Tongue (tissue), 2 donors: ENCODE measurements around the gene VMO1. TPM values are rescaled to one million over a fixed set of nuclear protein-coding genes. Genes with fewer than 3 reads are reported as not detected.

Source experiments
- DNase-seq: peaks from one replicate; pipeline ENCODE4 v3.0.0-alpha.2; 2015
- total RNA-seq: library from RNA; depleted of rRNA; stranded (reverse); fragments of >200 nt; gene quantifications from one replicate; pipeline ENCODE4 v1.2.3, GENCODE V29; 2014

VMO1 gene
- total RNA-seq, 1 donor from 2014 or later = 13.1 TPM

DNA sequence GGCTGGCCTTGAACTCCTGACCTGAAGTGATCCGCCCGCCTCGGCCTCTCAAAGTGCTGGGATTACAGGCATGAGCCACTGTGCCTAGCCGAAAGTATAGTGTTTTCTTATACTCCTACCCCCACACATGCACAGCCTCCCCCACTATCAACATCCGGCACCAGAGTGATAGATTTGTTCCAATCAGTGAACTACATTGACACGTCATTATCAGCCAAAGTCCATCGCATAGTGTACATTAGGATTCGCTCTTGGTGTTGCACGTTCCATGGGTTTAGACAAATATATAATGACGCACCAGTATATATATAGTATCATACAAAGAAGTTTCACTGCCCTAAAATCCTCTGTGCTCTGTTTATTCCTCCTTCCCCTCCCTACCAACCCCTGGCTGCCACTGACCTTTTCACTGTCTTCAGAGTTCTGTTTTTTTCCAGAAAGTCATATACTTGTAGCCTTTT is 26.4 kb downstream of the VMO1 start:
- no peak for DNase-seq

DNA sequence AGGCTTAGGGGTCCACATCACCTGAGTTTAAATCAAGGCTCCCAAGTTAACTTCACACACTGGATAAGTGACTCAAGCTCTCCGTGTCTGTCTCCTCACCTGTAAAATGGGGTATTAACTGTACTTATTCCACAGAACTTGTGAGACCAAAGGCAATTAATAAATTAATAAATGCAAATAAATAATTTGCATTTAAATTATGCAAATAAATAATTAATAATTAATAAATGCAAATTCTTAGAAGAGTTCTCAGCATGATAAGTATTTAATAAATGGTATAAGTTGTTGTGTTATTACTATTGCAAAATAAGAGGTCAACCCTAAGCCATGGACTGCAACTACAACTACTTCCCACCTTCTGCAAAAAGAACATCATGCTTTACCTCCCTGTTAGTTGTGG is 32.8 kb downstream of the VMO1 start:
- no peak for DNase-seq

DNA sequence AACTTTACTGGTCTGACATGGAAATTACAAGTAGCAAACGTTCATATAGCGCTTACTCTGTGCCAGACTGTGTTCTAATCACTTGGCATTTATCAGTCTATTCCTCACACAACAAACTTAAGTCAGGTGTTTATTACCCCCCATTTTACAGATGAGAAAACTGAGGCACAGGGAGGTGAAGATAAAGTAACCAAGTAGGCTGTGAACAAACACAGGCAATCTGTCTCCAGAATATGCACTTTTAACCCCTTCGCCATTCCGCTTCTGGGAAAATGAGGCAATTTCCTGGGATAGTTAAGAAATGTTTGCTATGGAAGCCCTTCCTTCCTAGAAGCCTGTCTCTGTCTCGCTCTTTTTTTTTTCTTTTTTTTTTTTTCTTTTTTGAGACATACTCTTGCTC is 34.2 kb downstream of the VMO1 start:
- DNase-seq = no peak

DNA sequence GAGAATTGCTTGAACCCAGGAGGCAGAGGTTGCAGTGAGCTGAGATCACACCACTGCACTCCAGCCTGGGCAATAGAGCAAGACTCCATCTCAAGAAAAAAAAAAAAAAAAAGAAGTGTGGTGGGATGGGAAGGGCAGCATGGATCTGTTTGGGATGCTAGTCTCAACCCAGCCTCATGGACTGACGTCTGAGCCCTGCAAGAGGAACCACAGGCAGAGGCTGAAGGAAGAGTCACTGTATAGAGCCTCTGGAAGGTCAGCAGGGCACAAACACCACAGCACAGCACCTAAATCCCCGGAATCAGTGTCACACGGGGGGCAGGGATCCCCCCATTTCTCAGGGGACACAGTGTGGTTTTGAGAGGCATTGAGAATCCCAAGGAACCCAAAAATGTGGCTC is 35.6 kb downstream of the VMO1 start:
- DNase-seq = no peak

DNA sequence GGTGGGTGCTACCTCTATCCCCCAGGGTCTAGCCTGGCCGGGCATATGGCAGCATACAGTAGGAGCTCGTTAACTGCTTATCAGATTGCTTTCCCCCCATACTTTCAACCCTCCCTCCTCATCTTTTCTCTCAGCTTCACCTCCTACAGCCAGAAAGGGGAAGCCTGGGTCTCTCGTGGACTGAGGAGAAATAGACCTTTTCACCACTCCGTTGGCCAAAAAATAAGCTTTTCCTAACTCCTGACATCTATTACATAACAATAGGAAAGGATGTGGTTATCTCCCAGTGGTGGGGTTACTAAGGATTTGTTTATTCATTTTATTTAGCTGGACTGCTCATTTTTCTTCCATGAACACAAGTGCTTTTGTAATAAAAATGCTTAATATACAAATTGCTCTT is 37.5 kb downstream of the VMO1 start:
- no peak for DNase-seq

DNA sequence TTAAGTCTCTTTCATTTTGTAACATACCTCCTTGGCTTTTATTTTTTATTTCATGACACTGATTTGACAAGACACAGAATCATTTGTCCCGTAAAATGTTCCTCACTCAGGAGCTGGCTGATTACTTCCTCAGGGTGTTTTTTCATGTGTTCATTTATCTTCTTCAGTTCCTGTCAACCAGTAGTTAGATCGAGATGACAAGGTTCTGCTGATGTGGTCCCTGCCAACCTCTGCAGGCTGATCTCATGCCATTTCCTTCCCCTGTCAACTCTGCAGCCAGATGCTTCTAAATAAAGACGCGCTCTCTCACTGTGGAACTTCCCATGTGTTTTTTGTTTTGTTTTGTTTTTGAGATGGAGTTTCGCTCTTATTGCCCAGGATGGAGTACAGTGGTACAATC is 38.3 kb downstream of the VMO1 start:
- no peak for DNase-seq

DNA sequence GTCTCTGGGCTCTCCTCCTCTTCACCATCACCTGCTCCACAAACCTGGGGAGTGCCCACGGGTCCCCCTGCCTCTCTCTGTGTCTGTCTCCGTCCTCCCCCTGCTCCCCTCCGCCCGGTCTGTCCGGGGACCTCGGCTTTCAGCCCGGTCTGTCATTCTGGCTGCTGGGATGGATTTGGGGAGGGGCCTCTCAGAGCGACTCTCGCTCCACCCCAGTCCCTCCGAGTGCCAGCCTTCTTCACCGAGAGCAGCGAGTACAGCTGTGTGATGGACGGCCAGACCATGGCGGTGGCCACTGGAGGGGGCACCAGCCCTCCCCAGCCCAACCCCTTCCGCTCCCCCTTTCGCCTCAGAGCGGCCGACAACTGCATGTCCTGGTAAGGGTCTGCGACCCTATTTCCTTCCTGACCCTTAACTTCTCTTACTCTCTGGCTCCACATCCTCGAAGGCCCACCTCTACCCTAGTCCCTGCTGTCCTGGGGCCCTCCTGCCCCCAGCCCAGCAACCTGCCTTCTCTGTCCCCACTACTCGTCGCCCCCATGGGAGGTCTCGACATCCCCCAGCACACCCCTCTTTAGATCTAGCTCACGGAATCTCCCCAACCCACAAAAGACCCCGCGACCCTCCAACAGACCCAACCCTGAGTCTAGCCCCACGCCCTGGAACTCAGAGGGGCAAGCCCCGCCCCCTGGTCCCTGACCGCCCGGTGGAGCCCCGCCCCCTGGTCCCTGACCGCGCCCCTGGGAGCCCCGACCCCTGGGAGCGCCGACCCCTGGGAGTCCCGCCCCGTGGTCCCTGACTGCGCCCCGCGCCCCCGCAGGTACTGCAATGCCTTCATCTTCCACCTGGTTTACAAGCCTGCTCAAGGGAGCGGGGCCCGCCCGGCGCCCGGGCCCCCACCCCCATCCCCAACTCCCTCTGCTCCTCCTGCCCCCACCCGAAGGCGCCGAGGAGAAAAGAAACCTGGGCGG is 40.9 kb downstream of the VMO1 start:
- no peak for DNase-seq

DNA sequence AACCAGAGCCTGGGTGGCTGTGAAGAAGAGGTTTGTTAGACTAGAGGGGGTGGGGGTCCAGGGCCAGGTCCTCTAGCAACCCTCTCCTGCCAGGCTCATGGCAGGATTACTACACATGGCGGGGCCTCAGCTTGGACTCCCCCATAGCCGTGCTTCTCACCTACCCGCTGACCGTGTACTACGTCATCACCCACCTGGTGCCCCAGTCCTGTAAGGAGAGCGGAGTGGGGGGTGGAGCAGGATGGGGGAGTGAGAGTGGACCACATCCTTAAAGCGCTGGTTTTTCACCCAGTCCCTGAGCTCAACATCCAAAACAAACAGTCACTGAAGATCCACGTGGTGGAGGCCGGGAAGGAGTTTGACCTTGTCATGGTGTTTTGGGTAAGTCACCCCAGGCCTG is 42.3 kb downstream of the VMO1 start:
- no peak for DNase-seq

DNA sequence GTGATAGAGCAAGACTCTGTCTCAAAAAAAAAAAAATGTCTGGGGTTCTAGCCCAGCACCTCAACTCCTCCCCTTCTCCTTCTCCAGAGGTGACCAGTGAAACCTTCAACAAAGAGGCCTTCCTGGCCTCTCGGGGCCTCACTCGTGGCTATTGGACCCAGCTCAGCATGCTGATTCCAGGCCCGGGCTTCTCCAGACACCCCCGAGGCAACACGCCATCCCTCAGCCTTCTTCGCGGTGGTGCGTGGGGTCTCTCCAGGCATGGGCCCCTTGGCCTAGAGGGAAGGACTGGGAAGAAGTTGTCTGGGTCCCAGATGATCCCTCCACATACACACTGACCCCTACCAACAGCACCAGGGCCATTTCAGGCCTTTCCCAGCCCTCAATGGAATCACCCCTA is 42.9 kb downstream of the VMO1 start:
- no peak for DNase-seq

DNA sequence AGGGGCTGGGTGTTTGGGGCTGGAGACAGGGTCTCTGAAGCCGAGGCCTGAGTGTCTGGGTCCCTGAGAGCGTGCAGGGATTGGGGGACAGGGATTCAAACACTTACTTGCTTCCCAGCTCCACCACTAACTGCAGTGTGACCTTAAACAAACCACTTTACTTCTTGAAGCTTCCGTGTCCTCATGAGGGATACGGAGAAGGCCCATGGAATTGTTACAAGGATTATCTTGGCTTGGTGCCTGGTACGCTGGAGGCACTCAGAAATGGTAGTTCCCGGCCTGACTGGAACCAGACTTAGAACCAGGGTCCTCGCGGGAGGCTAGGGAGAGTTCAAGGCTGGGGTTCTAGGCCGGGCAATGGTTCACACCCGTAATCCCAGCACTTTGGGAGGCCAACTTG is 43.5 kb downstream of the VMO1 start:
- DNase-seq = no peak

DNA sequence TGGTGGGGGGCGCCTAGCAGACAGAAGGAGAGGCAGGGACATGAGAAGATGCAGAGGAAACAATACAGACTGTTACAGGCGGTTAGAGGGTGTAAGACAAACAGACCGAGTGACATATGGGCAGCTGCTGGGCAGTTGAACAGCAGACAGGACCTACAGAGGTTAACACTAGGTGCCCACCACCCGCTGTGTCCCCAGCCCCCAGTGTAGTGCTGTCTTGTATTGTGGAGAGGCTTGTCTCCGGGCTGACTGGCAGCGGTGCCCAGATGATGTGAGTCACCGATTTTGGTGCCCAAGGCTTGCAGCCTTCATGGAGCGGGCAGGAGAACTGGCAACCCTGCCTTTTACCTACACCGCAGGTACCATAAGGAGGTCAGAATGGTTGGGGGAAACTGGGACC is 44.0 kb downstream of the VMO1 start:
- DNase-seq = no peak

DNA sequence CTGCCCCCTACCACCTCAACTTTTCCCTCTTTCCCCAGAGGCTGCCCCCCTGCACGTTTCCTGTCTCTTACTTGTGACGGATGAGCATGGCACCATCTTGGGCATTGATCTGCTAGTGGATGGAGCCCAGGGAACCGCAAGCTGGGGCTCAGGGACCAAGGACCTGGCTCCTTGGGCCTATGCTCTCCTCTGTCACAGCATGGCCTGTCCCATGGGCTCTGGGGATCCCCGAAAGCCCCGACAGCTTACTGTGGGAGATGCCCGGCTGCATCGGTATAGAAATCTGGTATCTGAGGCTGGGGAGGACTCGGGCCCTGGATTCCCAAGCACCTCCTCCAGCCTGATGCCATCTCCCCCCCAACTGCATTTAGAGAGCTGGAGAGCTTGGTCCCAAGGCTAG is 44.6 kb downstream of the VMO1 start:
- no peak for DNase-seq

DNA sequence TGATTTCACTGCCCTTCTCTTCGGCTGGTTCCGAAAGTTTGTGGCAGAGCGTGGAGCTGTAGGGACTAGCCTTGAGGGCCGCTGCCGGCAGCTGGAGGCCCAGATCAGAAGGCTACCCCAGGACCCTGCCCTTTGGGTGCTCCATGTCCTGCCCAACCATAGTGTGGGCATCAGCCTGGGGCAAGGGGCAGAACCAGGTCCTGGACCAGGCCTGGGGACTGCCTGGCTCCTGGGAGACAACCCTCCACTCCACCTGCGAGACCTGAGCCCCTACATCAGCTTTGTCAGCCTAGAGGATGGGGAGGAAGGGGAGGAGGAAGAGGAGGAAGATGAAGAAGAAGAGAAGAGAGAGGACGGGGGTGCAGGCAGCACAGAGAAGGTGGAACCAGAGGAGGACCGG is 45.6 kb downstream of the VMO1 start:
- no peak for DNase-seq

DNA sequence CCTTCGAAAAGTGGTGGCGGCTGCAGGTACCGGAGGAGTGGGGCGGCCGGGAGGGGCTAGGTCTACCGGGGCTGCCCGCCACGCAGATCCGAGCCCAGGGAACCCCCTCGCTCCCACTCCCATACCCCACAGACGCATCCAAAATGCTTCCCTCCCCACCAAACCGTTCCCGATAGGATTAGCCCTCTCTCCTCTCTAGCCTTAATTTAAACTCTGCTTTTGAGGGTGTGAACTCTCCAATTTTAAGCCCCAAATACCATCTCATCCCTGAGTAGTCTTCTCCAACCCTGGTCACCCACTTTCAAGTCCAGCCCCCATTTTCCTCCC is 46.2 kb downstream of the VMO1 start:
- DNase-seq = no peak

DNA sequence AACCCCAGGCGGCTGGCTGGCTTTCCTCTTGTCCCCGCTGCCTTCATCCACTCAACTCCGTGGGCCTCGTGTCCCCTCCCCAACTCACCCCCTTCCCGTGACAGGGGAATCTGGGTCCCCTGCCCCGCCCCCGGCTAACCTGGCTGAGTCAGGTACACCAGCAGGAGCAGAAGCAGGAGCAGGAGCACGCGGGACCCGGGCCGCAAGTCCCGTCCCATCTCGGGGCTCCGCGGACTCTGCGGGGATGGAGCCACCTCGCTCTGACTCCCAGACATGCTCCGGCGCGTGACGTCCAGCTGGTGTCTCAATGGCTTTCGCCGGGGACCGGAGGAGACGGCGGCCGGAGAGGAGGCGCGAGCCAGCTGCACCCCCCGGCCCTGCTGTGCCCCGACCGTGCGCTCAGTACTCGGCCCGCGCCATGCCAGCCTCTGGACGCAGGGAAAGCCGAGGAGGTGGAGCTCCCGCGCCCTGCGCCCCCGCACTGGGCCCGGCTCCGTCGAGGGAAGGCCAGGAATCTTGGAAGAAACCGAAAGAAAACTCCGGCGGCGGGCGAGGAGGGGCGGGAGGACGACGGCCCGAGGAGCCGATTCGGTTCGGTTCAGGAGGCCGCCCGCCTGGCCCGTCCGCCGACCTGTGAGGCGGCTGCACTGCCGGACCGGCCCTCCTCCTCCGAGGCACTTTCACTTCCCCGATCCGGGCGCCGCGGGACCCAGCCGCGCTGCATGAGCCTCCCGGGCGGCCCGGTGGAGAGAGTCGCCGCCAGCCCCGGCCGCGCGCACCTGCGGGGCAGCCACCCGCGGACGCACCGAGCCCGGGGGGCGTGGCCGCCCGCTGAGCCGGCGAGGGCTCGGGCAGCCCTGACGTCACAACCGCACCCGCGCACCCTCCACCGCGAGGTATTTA is 46.8 kb downstream of the VMO1 start, which contains the start of the genes CXCL16 and ZMYND15:
CXCL16 (minus strand) TSS at position 807 of the 903 bp plus-strand sequence; CDS start at position 218, 589 bp downstream.
ZMYND15 (plus strand) TSS at position 712 of the 903 bp plus-strand sequence. CDS start 716 bp downstream, outside the sequence.
- peak; percentile 35 for DNase-seq

DNA sequence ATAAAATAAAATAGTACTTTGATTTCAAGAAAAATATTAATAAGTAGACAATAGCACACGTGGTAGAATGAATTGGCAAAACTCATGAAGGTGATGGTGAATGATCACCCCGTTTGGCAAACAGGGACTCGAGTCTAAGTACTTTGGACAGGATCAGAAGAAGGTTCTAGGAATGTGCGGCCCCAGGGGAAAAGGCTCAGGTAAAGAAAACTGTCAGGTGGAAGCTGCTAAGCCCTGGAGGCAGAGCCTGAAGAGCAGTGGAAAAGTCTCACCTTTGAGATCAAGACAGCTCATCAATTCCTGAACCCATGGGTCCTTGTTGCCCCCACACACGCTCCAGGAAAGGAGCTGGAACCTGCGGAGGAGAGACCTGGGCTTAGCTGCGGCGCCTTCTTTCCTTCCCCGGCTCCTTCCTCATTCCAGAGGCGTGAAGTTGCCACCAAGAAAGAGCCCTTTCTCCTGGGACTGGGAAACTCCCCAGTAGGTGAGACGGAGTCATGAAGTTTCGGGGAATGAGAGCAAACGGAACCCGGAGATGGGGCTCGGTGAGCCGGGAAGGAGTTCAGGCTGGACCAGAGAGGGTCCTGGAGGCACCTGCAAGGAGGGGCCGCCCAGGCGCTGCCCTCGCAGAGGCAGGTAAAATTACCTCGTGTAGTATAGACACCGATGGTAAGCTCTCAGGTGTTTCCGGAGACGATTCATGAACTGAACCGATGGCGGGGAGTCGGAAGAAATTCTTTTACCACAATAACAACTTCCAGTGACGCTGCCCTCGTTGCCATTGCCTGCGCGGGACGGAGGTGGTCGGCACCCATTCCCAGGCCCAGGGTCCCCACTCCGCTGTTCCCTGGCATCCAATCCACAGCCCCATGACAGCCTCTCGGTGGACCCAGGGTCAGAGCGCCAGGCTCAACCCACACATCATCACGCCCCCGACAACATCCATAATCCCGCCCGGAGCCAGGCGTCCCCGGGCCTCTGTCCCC is 47.7 kb downstream of the VMO1 start:
- peak; percentile 17 for DNase-seq

DNA sequence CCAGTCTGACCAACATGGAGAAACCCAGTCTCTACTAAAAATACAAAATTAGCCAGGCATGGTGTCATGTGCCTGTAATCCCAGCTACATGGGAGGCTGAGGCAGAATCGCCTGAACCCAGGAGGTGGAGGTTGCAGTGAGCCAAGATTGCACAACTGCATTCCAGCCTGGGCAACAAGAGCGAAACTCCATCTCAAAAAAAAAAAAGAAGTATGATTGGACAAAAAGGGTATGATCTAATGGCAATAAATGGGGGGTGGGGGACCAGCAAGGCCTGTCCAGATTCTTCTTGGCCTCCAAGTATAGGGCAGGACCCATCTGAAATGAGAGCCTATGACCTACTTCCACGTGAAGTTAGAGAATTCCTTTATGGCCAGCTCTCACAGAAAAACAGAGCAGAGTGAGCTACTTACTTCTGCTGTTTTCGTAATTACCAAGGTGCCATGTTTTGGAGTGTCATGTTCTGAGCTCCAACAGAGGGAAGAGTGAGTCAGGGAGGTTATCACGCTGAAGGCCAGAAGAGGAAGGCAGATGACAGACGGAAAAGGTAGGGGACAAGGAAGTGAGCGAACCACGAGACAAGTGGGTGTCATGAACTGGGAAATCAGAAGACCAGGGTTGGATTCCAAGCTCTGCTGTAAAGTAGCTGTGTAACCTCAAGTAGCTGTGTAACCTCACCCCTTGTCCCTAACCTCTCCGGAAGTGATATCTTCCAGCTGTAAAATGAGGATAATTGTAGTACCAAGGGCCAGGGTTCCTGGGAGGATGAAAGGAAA is 50.1 kb downstream of the VMO1 start:
- DNase-seq = peak; percentile 9
